ENCODE data around the gene CNIH1. TPM values are rescaled to one million over a fixed set of nuclear protein-coding genes. Genes with fewer than 3 reads are reported as not detected.

CNIH1 gene
- total RNA-seq, 1 experiment from 2014 or later = 149 TPM

DNA sequence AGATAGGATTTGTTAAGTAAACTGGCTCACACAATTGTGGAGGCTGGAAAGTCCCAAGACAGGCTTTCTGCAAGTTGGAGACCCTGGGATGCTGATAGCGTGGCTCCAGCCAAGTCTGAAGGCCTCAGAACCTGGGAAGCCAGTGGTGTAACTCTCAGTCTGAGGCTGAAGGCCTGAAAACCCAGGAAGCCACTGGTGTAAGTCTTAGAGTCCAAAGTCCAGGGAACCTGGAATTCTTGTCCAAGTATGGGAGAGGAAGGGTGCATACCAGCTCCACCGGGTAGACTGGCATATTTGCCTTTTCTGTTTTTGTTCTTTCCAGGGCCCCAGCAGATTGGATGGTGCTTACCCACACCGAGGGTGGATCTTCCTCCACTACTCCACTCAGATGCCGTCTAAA is 29.5 kb upstream of the CNIH1 start:
- Histone ChIP-seq H3K4me2 (ENCODE audit: low read length) (no peak overlapping the region), H3K9me2 (ENCODE audit: insufficient read depth) (no peaks in the 10 kb centered on the region), H3K4me3 (replicated peaks in 1 of 2; ENCODE audit: low read depth in 1 of 2, low read length in 2 of 2) (no peak overlapping the region), H3K9me3 (ENCODE audit: control insufficient read depth in 1 of 2, insufficient read depth in 1 of 2, low read depth in 1 of 2, low read length in 2 of 2) (peaks cover 0 to 6% of the 10 kb centered on the region in 2 experiments; a peak in 2 of 4 replicates), H3K79me2 (ENCODE audit: insufficient read depth, low read length) (no peaks in the 10 kb centered on the region; the same call in 1 of the 2 replicates), H3K36me3 (ENCODE audit: control insufficient read depth in 1 of 2, insufficient read depth in 2 of 2, low read length in 2 of 2) (0 out of 4 replicates have a peak, but pooled peaks cover 2 to 3% of the 10 kb centered on the region in 2 experiments), H3K4me1 (ENCODE audit: control insufficient read depth in 1 of 2, insufficient read depth in 2 of 2, low read length in 2 of 2) (peaks cover 0 to 6% of the 10 kb centered on the region in 2 experiments; a peak in 1 of 4 replicates), H3K27ac (ENCODE audit: low read depth, low read length) (no peak overlapping the region), H2AFZ (ENCODE audit: low read depth, low read length, poor library complexity, severe bottlenecking) (no peak overlapping the region), H3K9ac (ENCODE audit: low read length) (no peak overlapping the region), H4K20me1 (ENCODE audit: insufficient read depth) (no peaks in the 10 kb centered on the region), H3K27me3 (ENCODE audit: insufficient read depth, low read length) (no peaks in the 10 kb centered on the region)
- DNase-seq (ENCODE audit: low read depth, low spot score) (no peak), ATAC-seq (no peak)
- BruUV-seq (replicated peaks) = no TSS peak
- ChIA-PET CTCF (no interaction called here), POLR2A (no interaction called here), RAD21 (ENCODE audit: low non-redundant PET in 1 of 2, low total read pairs in 2 of 2, uncharacterized antibody in 2 of 2, unreplicated experiment in 2 of 2) (no interaction called here)
- intact Hi-C loops (cut with micrococcal nuclease) = no loop called here
- TF ChIP-seq TCF7L2 (IDR thresholded peaks at IDR 0.05; ENCODE audit: borderline replicate concordance, extremely low read depth, insufficient read depth, insufficient read length) (no peak), SRF (IDR thresholded peaks at IDR 0.05; ENCODE audit: low read depth) (no peak), JUND (IDR thresholded peaks at IDR 0.05) (no peak), POLR2A (IDR thresholded peaks at IDR 0.05; ENCODE audit: borderline replicate concordance, extremely low read depth, insufficient read depth, insufficient read length) (no peak), ZFX (IDR thresholded peaks at IDR 0.05) (no peak), EZH2 (IDR thresholded peaks at IDR 0.05) (no peak), EGR1 (IDR thresholded peaks at IDR 0.05; ENCODE audit: low read depth) (no peak), POLR2AphosphoS5 (IDR thresholded peaks at IDR 0.05; ENCODE audit: low read depth, low read length) (no peak)
- TF ChIP-seq, protein P1, sequence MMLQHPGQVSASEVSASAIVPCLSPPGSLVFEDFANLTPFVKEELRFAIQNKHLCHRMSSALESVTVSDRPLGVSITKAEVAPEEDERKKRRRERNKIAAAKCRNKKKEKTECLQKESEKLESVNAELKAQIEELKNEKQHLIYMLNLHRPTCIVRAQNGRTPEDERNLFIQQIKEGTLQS (IDR thresholded peaks at IDR 0.05) = no peak

DNA sequence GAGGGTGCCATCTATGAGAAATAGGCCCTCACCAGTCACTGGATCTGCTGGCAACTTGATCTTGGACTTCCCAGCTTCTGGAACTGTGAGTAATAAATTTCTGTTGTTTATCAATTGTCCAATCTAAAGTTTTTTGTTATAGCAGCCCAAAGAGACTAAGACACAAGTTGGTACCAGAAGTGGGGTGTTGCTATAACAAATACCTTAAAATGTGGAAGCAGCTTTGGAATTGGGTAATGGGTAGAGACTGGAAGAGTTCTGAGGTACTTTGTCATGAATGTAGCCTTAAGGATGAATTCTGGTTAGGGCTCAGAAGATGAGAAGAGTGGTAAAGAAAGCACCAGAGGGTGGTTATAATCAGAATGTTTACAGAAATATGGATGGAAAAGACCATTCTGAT is 26.1 kb upstream of the CNIH1 start:
- RAD21 ChIA-PET (ENCODE audit: low non-redundant PET in 1 of 2, low total read pairs in 2 of 2, uncharacterized antibody in 2 of 2, unreplicated experiment in 2 of 2) = no interaction called here
- no peaks in the 10 kb centered on the region for H3K79me2 ChIP-seq (ENCODE audit: insufficient read depth, low read length)
- intact Hi-C loops (cut with micrococcal nuclease) = no loop called here
- ATAC-seq (no peak), DNase-seq (ENCODE audit: low read depth, low spot score) (no peak)
- POLR2A ChIA-PET = no interaction called here
- no peaks in the 10 kb centered on the region for H3K9me2 ChIP-seq (ENCODE audit: insufficient read depth)
- H3K4me1 ChIP-seq (ENCODE audit: control insufficient read depth in 1 of 2, insufficient read depth in 2 of 2, low read length in 2 of 2) = peaks cover 0 to 6% of the 10 kb centered on the region in 2 experiments; a peak in 1 of 4 replicates
- no peak overlapping the region for H3K4me2 ChIP-seq (ENCODE audit: low read length)
- no peaks in the 10 kb centered on the region for H4K20me1 ChIP-seq (ENCODE audit: insufficient read depth)
- H3K9me3 ChIP-seq (ENCODE audit: control insufficient read depth in 1 of 2, insufficient read depth in 1 of 2, low read depth in 1 of 2, low read length in 2 of 2) = peaks cover 0 to 6% of the 10 kb centered on the region in 2 experiments; a peak in 2 of 4 replicates
- CTCF ChIA-PET = no interaction called here
- no peak overlapping the region for H3K9ac ChIP-seq (ENCODE audit: low read length)
- H3K27ac ChIP-seq (ENCODE audit: low read depth, low read length) = no peak overlapping the region
- BruUV-seq (replicated peaks) = no TSS peak
- H3K27me3 ChIP-seq (ENCODE audit: insufficient read depth, low read length) = no peaks in the 10 kb centered on the region
- TF ChIP-seq EGR1 (IDR thresholded peaks at IDR 0.05; ENCODE audit: low read depth) (no peak), CBX3 (IDR thresholded peaks at IDR 0.05; ENCODE audit: low read depth) (no peak), ZNF274 (IDR thresholded peaks at IDR 0.05; ENCODE audit: low read depth, low read length) (no peak), TCF7L2 (IDR thresholded peaks at IDR 0.05; ENCODE audit: borderline replicate concordance, extremely low read depth, insufficient read depth, insufficient read length) (no peak), ZFX (IDR thresholded peaks at IDR 0.05) (no peak)
- TF ChIP-seq, protein P2, sequence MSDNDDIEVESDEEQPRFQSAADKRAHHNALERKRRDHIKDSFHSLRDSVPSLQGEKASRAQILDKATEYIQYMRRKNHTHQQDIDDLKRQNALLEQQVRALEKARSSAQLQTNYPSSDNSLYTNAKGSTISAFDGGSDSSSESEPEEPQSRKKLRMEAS (IDR thresholded peaks at IDR 0.05) = no peak
- TF ChIP-seq, protein P3, sequence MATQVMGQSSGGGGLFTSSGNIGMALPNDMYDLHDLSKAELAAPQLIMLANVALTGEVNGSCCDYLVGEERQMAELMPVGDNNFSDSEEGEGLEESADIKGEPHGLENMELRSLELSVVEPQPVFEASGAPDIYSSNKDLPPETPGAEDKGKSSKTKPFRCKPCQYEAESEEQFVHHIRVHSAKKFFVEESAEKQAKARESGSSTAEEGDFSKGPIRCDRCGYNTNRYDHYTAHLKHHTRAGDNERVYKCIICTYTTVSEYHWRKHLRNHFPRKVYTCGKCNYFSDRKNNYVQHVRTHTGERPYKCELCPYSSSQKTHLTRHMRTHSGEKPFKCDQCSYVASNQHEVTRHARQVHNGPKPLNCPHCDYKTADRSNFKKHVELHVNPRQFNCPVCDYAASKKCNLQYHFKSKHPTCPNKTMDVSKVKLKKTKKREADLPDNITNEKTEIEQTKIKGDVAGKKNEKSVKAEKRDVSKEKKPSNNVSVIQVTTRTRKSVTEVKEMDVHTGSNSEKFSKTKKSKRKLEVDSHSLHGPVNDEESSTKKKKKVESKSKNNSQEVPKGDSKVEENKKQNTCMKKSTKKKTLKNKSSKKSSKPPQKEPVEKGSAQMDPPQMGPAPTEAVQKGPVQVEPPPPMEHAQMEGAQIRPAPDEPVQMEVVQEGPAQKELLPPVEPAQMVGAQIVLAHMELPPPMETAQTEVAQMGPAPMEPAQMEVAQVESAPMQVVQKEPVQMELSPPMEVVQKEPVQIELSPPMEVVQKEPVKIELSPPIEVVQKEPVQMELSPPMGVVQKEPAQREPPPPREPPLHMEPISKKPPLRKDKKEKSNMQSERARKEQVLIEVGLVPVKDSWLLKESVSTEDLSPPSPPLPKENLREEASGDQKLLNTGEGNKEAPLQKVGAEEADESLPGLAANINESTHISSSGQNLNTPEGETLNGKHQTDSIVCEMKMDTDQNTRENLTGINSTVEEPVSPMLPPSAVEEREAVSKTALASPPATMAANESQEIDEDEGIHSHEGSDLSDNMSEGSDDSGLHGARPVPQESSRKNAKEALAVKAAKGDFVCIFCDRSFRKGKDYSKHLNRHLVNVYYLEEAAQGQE (IDR thresholded peaks at IDR 0.05; ENCODE audit: low read depth) = no peak
- H3K36me3 ChIP-seq (ENCODE audit: control insufficient read depth in 1 of 2, insufficient read depth in 2 of 2, low read length in 2 of 2) = no peaks in the 10 kb centered on the region
- H3K4me3 ChIP-seq (replicated peaks in 1 of 2; ENCODE audit: low read depth in 1 of 2, low read length in 2 of 2) = no peak overlapping the region
- H2AFZ ChIP-seq (ENCODE audit: low read depth, low read length, poor library complexity, severe bottlenecking) = no peak overlapping the region
